HG02938 (cell line): ENCODE data around the gene SRP72.
A peak's percentile ranks its signal among the peaks of the same experiment; 100 is the strongest.

Source experiments
- ATAC-seq: cut with Tn5 transposase; IDR thresholded peaks from one replicate; pipeline ENCODE4 v1.9.1; 2021; ENCODE audit warnings: mild to moderate bottlenecking, moderate library complexity; ENCODE audit not compliant: unreplicated experiment

The SRP72 gene

GRCh38 chr4:56544573-56545131 lies 77.2 kb downstream of the SRP72 start:
- peak; percentile 91 for ATAC-seq

DNA sequence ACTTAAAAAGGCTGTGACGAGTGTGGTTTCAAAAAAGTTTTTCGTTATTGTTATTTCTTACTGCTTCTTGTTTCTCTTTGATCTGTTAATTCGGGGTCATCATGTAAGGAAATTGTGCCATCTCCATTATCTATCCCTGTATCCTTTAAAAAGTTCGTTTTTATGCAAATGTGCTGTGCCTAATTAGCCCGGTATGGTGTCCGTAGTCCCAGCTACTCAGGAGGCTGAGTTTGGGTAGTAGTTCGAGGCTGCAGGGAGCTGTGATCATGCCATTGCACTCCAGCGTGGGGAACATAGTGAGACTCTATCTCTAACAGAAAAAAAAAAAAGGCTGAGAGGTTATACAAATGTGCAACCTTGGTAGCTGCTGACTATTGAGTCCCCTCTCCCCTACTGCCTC lies 83.2 kb downstream of the SRP72 start:
- no peak for ATAC-seq

GRCh38 chr4:56551516-56551915 lies 84.1 kb downstream of the SRP72 start:
- no peak for ATAC-seq

- ATAC-seq: no peak
Measured at GRCh38 chr4:56552273-56552672, 84.9 kb downstream of the SRP72 start.
